GM15510 (cell line): ENCODE data around the gene PXDN.

ENCODE experiments used
- POLR2A ChIP-seq: IDR thresholded peaks from 3 replicates; pipeline ENCODE4 v1.6.1; 2011; ENCODE audit warnings: borderline replicate concordance; ENCODE audit not compliant: insufficient read length; ENCODE audit errors: extremely low read depth

Gene PXDN

DNA sequence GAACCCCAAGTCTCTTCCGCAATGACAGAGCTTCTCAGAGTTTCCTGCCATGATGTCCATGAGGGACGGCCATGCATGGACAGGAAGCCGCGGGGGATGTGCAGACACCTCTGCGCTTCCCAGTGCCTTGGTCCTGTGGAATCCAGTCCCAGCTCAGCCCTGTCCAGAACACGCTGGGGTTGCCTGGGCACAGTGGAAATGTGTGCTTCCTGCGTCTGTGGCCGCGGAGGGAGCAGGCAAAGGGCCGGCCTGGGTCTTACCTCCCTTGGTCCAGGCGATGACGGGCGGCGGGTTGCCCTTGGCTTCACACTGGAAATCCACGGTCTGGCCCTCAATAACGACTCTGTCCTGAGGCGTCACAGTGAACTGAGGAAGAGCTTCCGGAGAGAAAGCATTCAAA lies 79.6 kb downstream of the PXDN start:
- no peak for TF ChIP-seq POLR2A

DNA sequence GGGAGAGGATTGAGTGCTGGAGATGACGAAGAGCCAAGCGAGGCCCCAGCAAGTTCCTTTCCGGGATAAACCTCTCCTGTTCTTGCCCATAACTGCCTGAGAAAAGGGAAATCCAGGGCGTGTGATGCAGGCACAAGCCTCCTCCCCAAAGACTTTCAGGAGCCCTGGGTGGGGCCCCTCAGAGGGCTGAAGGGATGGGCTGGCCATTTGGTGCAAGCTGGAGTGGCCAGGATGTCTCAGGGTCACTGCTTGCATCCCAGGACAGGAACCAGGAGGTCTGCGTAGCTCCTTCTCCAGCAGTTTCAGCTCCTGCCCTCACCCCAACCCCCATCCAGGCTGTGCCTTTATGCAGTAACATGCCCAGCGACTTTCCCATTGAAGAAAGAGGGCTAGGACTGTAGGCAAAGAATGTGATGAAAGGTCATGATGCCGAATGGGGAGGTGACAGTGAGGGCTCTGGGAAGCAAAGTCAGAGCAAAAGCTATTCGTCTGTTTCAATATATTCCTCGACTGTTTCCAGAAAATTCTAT lies 80.2 kb downstream of the PXDN start:
- TF ChIP-seq POLR2A, result no peak

DNA sequence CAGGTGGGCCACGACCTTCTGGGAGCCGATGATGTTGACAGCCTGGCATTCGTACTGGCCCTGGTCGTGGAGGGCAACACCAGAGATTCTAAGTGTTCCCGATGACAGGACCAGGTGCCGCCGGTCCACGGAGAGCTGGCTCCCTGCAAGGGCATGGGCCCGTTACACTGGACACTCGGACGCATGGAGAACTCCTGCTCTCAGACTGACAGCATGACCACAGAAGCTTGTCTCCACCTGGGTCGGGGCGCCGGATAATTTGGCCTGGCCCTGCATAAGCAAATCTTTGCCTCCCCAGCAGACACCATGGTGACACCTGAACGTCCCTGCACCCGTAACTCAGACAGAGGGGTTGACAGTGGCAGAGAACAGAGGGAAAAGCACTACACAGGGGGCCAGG lies 80.7 kb downstream of the PXDN start:
- TF ChIP-seq POLR2A, result no peak

DNA sequence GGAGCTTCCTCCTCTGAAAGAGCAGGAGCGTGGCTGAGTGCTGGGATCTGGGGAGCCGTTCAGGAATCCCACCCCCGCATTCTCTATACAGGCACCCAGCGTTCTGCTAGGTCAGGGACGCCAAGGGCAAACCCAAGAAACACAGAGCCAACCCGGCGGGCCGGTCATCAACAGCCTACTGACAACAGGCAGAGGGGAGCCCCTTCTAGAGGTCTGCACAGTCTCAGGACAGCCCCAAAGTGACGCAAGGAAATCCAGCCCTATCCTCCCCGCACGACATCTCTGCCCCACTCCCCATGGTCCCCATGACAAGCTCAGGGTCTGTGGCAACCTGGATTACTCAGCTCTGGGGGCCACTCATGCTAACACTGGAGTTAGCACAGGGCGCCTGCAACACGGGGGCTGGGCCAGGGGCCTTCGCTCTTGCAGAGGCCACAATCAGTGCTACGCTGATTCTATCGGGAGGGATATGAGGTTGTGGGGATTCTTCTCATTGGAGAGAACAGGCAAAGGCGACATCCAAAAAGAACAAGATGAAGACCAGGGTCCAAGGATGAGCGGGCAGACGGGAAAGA lies 81.6 kb downstream of the PXDN start:
- no peak for TF ChIP-seq POLR2A

DNA sequence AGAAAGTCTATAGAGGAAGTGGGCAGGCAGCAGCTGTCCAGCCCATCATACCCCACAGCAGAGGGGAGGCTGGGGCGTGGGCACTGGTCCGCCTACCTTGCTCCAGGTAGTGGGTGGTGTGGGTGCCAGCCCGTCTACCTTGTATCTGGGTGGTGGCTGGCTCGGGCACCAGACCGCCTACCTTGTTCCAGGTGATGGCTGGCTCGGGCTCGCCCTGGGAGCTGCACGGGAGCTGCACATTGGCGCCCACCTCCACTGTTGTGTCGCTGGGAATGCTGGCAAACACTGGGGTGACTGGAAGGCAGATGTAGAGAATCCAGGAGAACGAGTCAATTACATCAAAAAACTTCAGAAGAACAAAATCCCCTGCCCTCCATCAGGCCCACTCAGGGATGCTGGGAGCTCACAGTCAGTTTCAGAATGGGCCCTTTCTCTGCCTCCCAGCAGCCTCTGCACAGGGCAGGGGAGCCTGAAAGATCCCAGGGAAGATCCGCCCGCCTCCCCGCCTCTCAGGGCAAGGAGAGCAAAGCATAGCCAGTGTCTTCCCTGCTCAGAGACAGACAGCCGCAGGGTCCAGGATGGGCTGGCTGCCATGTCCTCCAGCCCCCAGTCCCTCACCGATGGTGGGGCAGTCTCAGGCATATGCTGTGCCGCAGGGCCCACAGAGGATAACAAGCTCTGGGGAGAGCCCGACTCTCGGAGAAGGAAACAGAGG lies 82.3 kb downstream of the PXDN start:
- TF ChIP-seq POLR2A, result no peak

DNA sequence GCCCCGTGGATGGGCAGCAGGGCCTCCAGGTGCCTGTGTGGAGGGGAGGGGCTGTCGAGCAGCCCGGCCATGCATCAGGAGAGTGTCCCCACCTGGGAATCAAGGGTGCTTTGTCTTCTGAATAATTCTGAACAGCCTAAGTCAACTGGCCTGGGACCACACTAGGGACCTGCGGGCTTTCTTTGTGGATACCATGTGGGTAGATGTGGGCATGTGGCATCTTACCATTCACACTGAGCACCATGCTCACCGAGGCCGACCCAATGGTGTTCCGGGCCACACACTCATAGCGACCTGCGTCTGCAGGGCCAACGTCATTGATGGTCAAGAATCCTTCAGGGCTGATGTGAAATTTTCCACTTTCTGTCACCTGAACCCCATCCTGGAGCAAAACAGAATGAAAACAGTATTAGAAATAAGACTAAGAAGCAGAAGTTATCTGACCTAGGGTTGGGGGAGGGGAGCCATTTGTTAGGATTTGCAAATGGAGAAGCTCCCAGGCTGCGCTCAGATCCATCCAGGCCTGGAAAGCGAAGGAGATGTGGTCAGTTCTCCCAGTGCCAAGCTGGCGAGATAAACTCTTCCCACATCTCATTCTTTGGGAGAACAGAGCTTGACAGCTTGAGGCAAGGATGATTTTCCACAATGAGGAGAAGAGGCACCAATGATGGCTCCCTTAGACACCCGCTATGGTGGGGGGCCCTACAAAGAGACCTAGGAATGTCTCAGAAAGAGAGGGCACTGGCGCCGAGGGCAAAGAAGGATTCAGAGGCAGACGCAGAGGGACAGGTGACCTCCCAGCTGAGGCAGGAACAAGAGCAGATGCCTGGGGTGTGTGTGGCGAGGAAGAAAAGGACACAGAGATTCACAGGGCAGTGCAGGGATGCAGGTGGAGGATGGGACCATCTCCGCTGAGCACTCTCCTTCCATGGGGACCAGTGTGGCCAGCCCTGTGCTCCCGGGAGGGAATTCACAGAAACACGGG lies 83.4 kb downstream of the PXDN start:
- TF ChIP-seq POLR2A, result no peak

DNA sequence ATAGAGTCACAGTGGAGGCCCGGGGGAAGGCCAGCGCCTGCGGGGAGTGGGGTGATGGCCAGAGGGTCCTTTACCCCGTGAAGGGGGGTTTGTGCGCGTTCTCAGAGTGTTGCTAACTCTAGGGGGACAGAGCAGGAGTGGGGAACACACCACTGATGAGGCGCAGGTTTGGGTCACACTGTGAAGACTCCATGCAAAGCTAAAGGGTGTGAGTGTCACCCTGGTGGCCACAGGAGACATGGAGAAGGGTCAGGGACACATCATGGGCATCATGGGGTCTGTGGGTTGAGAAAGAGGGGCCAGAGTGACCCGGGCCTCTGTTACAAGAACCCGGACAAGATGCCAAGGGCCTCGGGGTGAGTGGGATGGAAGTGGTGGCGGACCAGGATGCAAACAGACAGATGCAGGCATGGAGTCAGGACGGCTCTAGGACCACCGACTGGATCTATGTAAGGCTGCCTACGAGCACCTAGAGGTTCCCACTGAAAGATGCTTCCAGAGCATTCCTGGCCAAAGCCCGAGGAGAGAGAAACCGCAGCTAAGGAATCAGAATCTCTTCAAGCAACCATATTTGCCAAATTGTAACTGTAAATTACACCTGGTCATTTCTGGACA lies 84.3 kb downstream of the PXDN start:
- TF ChIP-seq POLR2A, result no peak

DNA sequence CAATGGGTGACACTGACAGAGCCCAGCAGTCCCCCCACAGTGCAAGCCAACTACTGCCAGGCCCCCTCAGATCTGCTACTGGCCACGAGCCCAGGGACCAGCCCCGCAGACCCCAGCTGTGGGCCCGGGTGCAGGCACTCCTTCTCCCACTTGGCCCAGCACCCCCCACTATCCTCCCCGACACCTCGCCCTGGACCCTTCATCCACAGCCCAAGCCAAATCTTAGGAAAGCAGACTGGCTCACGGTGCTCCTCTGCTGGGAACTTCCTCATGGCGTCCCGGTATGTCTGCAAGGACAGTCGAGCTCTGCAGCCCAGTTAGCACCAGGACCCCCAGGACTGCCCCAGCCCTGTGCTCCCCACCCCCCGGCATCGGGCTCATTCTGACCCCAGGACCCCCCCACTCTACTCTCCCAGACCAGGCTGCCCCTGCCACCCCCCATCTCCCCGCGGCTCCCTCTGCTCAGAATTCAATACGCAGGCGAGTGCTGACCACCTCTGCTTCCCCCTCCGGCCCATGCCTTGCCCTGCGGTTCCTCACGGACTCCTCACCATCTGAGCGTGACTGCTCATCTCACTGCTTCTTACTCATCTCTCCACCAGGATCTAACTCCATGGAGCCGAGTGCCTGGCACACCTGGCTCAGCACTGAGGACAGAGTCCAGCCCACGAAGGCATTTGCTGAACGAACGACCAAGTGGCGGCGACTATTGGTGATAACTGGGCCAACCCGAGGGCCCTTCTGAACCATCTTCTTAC lies 85.7 kb downstream of the PXDN start:
- TF ChIP-seq POLR2A, result no peak

DNA sequence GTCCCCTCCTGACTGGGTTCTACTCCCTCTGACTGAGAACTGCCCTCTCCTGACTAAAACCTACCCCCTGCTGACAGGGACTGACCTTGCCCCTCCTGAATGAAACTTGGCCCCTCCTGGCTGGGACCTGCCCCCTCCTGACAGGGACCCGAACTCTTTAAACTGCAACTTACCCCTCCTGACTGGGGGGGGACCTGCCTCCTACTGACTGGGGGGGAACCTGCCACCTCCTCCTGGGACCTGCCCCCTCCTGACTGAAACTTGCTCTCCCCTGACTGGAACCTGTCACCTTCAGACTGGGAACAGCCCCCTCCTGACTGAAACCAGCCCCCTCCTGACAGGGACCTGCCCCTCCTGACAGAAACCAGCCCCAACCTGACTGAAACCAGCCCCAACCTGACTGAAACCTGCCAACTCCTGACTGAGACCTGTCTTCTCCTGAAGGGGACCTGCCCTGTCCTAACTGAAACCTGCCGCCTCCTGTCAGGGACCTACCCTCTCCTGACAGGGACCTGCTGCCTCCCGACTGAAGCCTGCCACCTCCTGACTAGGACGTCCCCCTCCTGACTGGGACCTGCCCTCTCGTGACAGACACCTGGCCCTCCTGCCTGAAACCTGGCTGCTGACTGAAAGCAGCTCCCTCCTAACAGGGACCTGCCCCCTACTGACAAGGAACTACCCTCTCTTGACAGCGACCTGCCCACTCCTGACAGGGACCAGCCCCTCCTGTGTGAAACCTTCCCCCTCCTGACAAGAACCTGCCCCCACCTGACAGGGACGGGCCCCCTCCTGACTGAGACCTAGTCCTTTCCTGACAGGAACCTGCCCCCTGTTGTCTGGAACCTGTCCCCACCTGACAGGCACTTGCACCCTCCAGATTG lies 87.1 kb downstream of the PXDN start:
- TF ChIP-seq POLR2A, result no peak

DNA sequence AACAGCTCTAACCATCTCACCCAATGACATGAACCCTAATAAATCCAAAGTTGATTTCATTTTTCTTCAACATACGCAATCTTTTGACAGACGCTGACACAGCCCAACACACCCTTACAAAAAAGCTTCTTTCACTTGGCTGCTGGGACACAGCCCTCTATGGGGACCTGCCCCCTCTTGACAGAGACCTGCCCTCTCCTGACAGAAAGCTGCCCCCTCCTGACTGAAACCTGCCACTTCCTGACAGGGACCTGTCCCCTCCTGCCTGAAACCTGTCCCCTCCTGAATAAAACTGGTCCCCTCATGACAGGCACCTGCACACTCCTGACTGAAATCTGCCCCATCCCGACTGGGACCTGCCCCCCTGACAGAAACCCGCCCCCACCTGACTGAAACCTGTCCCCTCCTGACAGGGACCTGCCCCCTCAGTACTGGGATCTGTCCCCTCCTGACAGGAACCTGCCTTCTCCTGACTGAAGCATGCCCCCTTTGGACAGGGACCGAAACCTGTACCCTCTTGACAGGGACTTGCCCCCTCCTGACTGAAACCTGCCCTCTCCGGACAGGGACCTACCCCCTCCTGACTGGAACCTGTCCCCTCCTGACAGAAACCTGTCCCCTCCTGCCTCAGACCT lies 87.9 kb downstream of the PXDN start:
- no peak for TF ChIP-seq POLR2A

DNA sequence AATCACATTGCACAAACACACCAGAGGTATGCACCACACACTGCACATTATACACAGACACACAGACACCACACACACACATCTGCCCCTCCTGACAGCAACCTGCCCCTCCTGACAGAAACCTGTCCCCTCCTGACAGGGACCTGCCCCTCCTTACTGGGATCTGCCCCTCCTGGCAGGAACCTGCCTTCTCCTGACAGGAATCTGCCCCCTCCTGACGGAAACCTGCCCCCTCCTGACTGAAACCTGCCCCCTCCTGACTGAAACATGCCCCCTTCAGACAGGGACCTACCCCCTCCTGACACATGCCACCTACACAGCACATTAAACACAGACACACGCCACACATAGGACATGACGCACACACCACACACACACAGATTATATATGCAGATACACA lies 88.9 kb downstream of the PXDN start:
- TF ChIP-seq POLR2A, result no peak

DNA sequence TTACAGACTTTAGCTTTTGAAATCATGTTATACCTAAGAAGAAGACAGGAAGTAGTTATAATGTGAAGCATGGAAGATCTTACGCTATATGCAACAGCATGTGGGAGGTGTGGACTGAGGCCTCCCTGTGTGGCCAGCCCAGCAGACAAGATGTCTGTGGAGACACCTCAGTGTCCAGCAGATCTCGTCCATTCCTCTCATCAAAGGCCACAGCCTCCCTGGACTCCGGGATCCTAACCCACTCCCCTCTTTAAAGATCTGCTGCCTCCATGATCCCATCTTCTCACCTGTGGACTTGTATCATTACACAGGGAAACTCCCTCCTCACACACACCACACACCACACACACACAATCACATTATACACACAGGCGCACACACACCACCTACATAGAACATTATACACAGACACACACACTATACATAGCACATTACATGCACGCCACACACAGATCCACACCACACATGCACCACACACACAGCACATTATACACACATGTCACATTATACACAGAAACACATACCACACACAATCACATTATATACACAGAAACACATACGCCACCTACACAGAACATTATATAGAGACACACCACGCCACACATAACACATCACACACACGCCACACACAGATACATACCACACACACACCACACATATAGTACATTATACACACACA lies 89.5 kb downstream of the PXDN start:
- TF ChIP-seq POLR2A, result no peak

DNA sequence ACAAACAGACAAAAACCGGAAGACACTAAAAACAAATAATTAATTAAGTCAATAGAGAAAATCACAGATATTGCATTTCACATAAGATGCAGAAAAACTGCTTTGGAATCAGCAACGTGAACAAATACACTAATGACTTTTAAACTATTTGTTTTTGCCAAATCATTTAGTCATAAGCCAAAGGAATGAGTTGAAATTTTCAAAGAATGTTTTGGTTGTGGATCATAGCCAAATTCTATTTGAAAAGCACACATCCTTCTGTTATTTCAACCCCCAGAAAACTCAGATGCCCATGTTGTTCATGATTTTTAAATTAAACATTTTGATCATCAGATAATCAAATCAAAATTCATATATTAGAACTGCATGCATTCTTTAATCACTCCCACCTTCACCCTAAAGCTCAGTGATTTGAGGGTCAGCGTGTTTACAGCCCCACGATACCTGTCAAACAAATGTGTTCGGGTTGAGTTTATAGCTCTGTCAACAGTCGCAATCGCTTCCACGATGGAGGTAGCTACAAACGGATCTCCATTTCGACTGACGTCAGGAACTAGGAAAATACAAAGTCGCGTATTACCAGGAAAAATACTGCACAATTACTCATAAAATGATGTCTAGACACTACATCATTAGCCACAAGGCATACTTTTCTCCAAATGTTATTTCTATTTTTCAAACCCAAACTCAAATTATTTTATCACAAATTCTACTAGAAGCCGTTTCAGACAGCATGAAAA lies 90.2 kb downstream of the PXDN start:
- no peak for TF ChIP-seq POLR2A
